HCT116 (cell line): Measurements from ENCODE around the gene PKP3. TPM values are rescaled to one million over a fixed set of nuclear protein-coding genes. Genes with fewer than 3 reads are reported as not detected.

Experiments used
- ATAC-seq: fragments of 200-7000 bp; cut with Tn5 transposase; 2 replicates; pipeline ENCODE4 v1.9.1; 2020; ENCODE audit warnings: mild to moderate bottlenecking, moderate library complexity
- BruUV-seq: library from RNA; stranded (reverse); fragments of 400-500 nt; replicated peaks from 2 replicates; lab custom pipeline; 2021; lab: Mats Ljungman, UMichigan
- CTCF ChIA-PET: fragments of 300-600 bp; sonication (Branson Sonifier 250); formaldehyde crosslinking; loops from one replicate; lab custom pipeline; 2021; ENCODE audit warnings: antibody characterized with exemption; lab: Charles Lee
- POLR2A ChIA-PET: fragments of 300-600, 350-600 bp; sonication (Branson Sonifier 250); formaldehyde crosslinking; loops from one replicate; lab custom pipeline; 2021; ENCODE audit warnings: antibody characterized with exemption; lab: Charles Lee
- RAD21 ChIA-PET, 2 experiments: fragments of 300-600 bp; sonication (Branson Sonifier 250); formaldehyde crosslinking; loops; one replicate each; lab custom pipeline; 2023; ENCODE audit warnings: low total read pairs in 2 of 2; ENCODE audit not compliant: uncharacterized antibody in 2 of 2, unreplicated experiment in 2 of 2, low non-redundant PET in 1 of 2; lab: Charles Lee
- DNase-seq: peaks from one replicate; pipeline ENCODE4 v3.0.0-alpha.2; 2010; ENCODE audit warnings: low read depth, low spot score
- H2AFZ ChIP-seq: fragments of 200-600 bp; shearing (Covaris generic), sonication (generic); 2 replicates; pipeline ENCODE4 v1.6.1; 2017; ENCODE audit warnings: low read depth, mixed run types, mixed read lengths, antibody characterized with exemption, low read length; ENCODE audit not compliant: poor library complexity, severe bottlenecking
- H3K27ac ChIP-seq: 2 replicates; pipeline ENCODE4 v1.5.1; 2012; ENCODE audit warnings: low read depth, low read length
- H3K27me3 ChIP-seq: fragments of 200-600 bp; sonication (generic); 2 replicates; pipeline ENCODE4 v1.6.1; 2016; ENCODE audit warnings: mixed run types, low read length, mixed read lengths; ENCODE audit not compliant: insufficient read depth
- H3K36me3 ChIP-seq, 2 experiments: fragments of 200-500 bp in 1 of 2; fragments of 200-600 bp in 1 of 2; sonication (Bioruptor generic) in 1 of 2; sonication (generic) in 1 of 2; 2 replicates each; pipeline versions ENCODE4 v1.5.1 to v1.6.1; 2014 to 2016; ENCODE audit warnings: low read length in 2 of 2, inconsistent platforms in 1 of 2, mixed read lengths in 1 of 2, mixed run types in 1 of 2; ENCODE audit not compliant: insufficient read depth in 2 of 2, control insufficient read depth in 1 of 2
- H3K4me1 ChIP-seq, 2 experiments: fragments of 200-600 bp in 1 of 2; sonication (generic) in 1 of 2; 2 replicates each; pipeline versions ENCODE4 v1.5.1 to v1.6.1; 2012 to 2017; ENCODE audit warnings: low read length in 2 of 2, inconsistent platforms in 1 of 2, mild to moderate bottlenecking in 1 of 2, mixed read lengths in 1 of 2, mixed run types in 1 of 2, moderate library complexity in 1 of 2; ENCODE audit not compliant: insufficient read depth in 2 of 2, control insufficient read depth in 1 of 2
- H3K4me2 ChIP-seq: fragments of 200-600 bp; sonication (generic); 2 replicates; pipeline ENCODE4 v1.6.1; 2017; ENCODE audit warnings: mixed run types, low read length, mixed read lengths
- H3K4me3 ChIP-seq, 2 experiments: fragments of 200-600 bp in 1 of 2; sonication (generic) in 1 of 2; replicated peaks in 1 of 2; 2 replicates each; pipeline ENCODE4 v1.5.1; 2011 to 2016; ENCODE audit warnings: low read length in 2 of 2, control low read depth in 1 of 2, low read depth in 1 of 2, mild to moderate bottlenecking in 1 of 2, mixed read lengths in 1 of 2, mixed run types in 1 of 2
- H3K79me2 ChIP-seq: fragments of 200-600 bp; sonication (generic); 2 replicates; pipeline ENCODE4 v1.6.1; 2017; ENCODE audit warnings: mild to moderate bottlenecking, mixed run types, low read length, moderate library complexity, mixed read lengths; ENCODE audit not compliant: insufficient read depth
- H3K9ac ChIP-seq: fragments of 200-600 bp; sonication (generic); 2 replicates; pipeline ENCODE4 v1.6.1; 2016; ENCODE audit warnings: low read length, mixed read lengths
- H3K9me2 ChIP-seq: fragments of 200-600 bp; sonication (generic), shearing (Covaris generic); 2 replicates; pipeline ENCODE4 v1.6.1; 2017; ENCODE audit warnings: mixed run types, mild to moderate bottlenecking, moderate library complexity; ENCODE audit not compliant: insufficient read depth
- H3K9me3 ChIP-seq, 2 experiments: fragments of 200-500 bp in 1 of 2; fragments of 200-600 bp in 1 of 2; sonication (Bioruptor generic) in 1 of 2; sonication (generic) in 1 of 2; 2 replicates each; pipeline ENCODE4 v1.6.1; 2014 to 2017; ENCODE audit warnings: low read length in 2 of 2, mixed read lengths in 2 of 2, inconsistent platforms in 1 of 2, low read depth in 1 of 2, mild to moderate bottlenecking in 1 of 2, mixed run types in 1 of 2, moderate library complexity in 1 of 2; ENCODE audit not compliant: control insufficient read depth in 1 of 2, insufficient read depth in 1 of 2
- H4K20me1 ChIP-seq: fragments of 200-600 bp; sonication (generic), shearing (Covaris generic); 2 replicates; pipeline ENCODE4 v1.6.1; 2017; ENCODE audit warnings: mixed run types, mild to moderate bottlenecking, moderate library complexity; ENCODE audit not compliant: insufficient read depth
- CBX3 ChIP-seq: IDR thresholded peaks from 2 replicates; pipeline ENCODE4 v1.6.1; 2012; ENCODE audit warnings: low read depth
- CEBPB ChIP-seq: IDR thresholded peaks from 2 replicates; pipeline ENCODE4 v1.6.1; 2012; ENCODE audit warnings: low read depth
- EGR1 ChIP-seq: IDR thresholded peaks from 2 replicates; pipeline ENCODE4 v1.6.1; 2012; ENCODE audit warnings: low read depth
- ELF1 ChIP-seq: IDR thresholded peaks from 2 replicates; pipeline ENCODE4 v1.6.1; 2012; ENCODE audit warnings: low read depth, borderline replicate concordance
- EZH2 ChIP-seq: fragments of 200-600 bp; sonication (generic); IDR thresholded peaks from 2 replicates; pipeline ENCODE4 v1.6.1; 2017; ENCODE audit warnings: antibody characterized with exemption, mixed run types
- EZH2phosphoT487 ChIP-seq: fragments of 200-600 bp; IDR thresholded peaks from 2 replicates; pipeline ENCODE4 v1.6.1; 2018; ENCODE audit warnings: antibody characterized with exemption, borderline replicate concordance
- FOSL1 ChIP-seq: IDR thresholded peaks from 2 replicates; pipeline ENCODE4 v1.6.1; 2012; ENCODE audit warnings: low read depth
- JUND ChIP-seq: IDR thresholded peaks from 2 replicates; pipeline ENCODE4 v1.6.1; 2012
- POLR2AphosphoS5 ChIP-seq: IDR thresholded peaks from 2 replicates; pipeline ENCODE4 v1.6.1; 2011; ENCODE audit warnings: mild to moderate bottlenecking, low read depth, low read length, moderate library complexity
- RAD21 ChIP-seq: IDR thresholded peaks from 2 replicates; pipeline ENCODE4 v1.6.1; 2012; ENCODE audit warnings: low read depth, mild to moderate bottlenecking
- SRF ChIP-seq: IDR thresholded peaks from 2 replicates; pipeline ENCODE4 v1.6.1; 2012; ENCODE audit warnings: low read depth
- ZFX ChIP-seq: fragments of 450-650 bp; IDR thresholded peaks from 2 replicates; pipeline ENCODE4 v1.6.1; 2017
- ZNF274 ChIP-seq: fragments of 200-500 bp; sonication (Bioruptor generic); IDR thresholded peaks from 2 replicates; pipeline ENCODE4 v1.6.1; 2014; ENCODE audit warnings: mild to moderate bottlenecking, low read depth, low read length, inconsistent platforms
- intact Hi-C: fragments of 100-400 bp; cut with micrococcal nuclease; formaldehyde crosslinking; loops from 2 replicates; pipeline ENCODE4 v1.10.0; 2022
- total RNA-seq: library from RNA; stranded (reverse); gene quantifications from one replicate; pipeline ENCODE4 v1.2.1, GENCODE V29; 2021; ENCODE audit not compliant: unreplicated experiment
- TF ChIP-seq, protein P1 (sequence below), 3 experiments: fragments of 200-600 bp in 1 of 3; sonication (generic) in 1 of 3; IDR thresholded peaks in 2 of 3; conservative IDR thresholded peaks in 1 of 3; 2 replicates each; pipeline ENCODE4 v1.5.1; 2012 to 2017; ENCODE audit warnings: low read depth in 2 of 3, low read length in 2 of 3, antibody characterized with exemption in 1 of 3, borderline replicate concordance in 1 of 3, control low read depth in 1 of 3, mild to moderate bottlenecking in 1 of 3, mixed read lengths in 1 of 3, mixed run types in 1 of 3, moderate library complexity in 1 of 3; ENCODE audit not compliant: insufficient read depth in 1 of 3
- TF ChIP-seq, protein P2 (sequence below): IDR thresholded peaks from 2 replicates; pipeline ENCODE4 v1.6.1; 2012

Gene PKP3
- total RNA-seq, 1 experiment from 2014 or later, result 157 TPM

DNA sequence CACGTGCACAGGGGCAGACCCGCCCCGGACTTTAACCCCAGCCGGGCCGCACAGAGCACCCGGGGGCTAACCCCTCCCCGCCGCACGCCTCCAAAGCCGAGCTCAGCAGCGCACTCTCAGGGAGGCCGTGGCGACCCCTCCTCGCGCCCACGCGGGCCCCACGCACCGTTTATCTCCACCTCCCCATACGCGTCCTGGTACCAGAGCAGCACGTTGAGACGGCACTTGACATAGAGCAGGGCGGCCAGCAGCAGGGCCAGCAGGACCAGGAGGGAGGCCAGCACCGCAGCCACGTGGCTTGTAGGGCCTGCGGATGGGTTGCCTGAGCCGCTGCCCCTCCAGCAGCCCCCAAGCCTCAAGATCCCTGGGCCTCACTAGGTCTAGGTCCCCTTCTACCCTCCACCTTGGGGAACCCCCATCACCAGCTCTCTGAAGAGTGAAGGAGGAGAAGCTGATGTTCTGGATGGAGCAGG lies 13.7 kb downstream of the PKP3 start:
- Histone ChIP-seq H3K79me2 (no peaks in the 10 kb centered on the region), H3K9ac (no peak overlapping the region), H3K27ac (peak overlapping the region; percentile 59; the same call in 1 of the 2 replicates), H2AFZ (no peak overlapping the region), H3K4me2 (peak overlapping the region; percentile 62), H3K9me3 (no peaks in the 10 kb centered on the region), H3K4me1 (peaks cover 14 to 42% of the 10 kb centered on the region in 2 experiments), H4K20me1 (no peaks in the 10 kb centered on the region), H3K4me3 (no peak overlapping the region), H3K36me3 (peaks cover 2 to 14% of the 10 kb centered on the region in 2 experiments; a peak in 2 of 4 replicates), H3K9me2 (no peaks in the 10 kb centered on the region), H3K27me3 (no peaks in the 10 kb centered on the region)
- ATAC-seq, result no peak; the same call in 1 of the 2 replicates
- TF ChIP-seq SRF (no peak), POLR2AphosphoS5 (no peak), EGR1 (no peak), EZH2phosphoT487 (no peak), CEBPB (no peak), JUND (no peak), ZFX (no peak), ELF1 (no peak), EZH2 (no peak), RAD21 (no peak), FOSL1 (no peak), CBX3 (no peak), ZNF274 (no peak)
- TF ChIP-seq, protein P1, sequence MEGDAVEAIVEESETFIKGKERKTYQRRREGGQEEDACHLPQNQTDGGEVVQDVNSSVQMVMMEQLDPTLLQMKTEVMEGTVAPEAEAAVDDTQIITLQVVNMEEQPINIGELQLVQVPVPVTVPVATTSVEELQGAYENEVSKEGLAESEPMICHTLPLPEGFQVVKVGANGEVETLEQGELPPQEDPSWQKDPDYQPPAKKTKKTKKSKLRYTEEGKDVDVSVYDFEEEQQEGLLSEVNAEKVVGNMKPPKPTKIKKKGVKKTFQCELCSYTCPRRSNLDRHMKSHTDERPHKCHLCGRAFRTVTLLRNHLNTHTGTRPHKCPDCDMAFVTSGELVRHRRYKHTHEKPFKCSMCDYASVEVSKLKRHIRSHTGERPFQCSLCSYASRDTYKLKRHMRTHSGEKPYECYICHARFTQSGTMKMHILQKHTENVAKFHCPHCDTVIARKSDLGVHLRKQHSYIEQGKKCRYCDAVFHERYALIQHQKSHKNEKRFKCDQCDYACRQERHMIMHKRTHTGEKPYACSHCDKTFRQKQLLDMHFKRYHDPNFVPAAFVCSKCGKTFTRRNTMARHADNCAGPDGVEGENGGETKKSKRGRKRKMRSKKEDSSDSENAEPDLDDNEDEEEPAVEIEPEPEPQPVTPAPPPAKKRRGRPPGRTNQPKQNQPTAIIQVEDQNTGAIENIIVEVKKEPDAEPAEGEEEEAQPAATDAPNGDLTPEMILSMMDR (IDR thresholded peaks at IDR 0.05 in 2 of 3, conservative IDR thresholded peaks at IDR 0.05 in 1 of 3; ENCODE audit: borderline replicate concordance in 1 of 3, insufficient read depth in 1 of 3, low read depth in 2 of 3, low read length in 2 of 3), result no peak
- TF ChIP-seq, protein P2, sequence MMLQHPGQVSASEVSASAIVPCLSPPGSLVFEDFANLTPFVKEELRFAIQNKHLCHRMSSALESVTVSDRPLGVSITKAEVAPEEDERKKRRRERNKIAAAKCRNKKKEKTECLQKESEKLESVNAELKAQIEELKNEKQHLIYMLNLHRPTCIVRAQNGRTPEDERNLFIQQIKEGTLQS, result no peak
- POLR2A ChIA-PET, result interaction anchor here (1.3 to 1.8 kb wide), 6 partner anchors 9 to 99 kb away, joined by 4 to 11 read pairs (median 7); partner anchors contain the start of genes PTDSS2 and RNH1
- DNase-seq, result no peak
- no TSS peak for BruUV-seq
- intact Hi-C loops, result loop anchor here (5.0 kb wide), 1 partner anchor 40 kb away; no protein-coding TSS in a partner anchor
- CTCF ChIA-PET, result interaction anchor here (0.9 to 2.7 kb wide), 4 partner anchors 32 to 100 kb away, joined by 3 to 31 read pairs (median 4); partner anchors contain the start of genes IFITM2 and PTDSS2
- RAD21 ChIA-PET, result interaction anchor here (0.5 to 1.5 kb wide), 3 partner anchors 40 to 43 kb away, joined by 3 to 7 read pairs (median 4); no protein-coding TSS in a partner anchor
